GM23248 (cell line): Measurements from ENCODE around the gene LOXL1.

Experiments
- EZH2 ChIP-seq: fragments of 200-600 bp; sonication (generic); IDR thresholded peaks from 2 replicates; pipeline ENCODE4 v1.6.1; 2018; ENCODE audit warnings: antibody characterized with exemption, mild to moderate bottlenecking; ENCODE audit not compliant: insufficient read depth, poor library complexity, severe bottlenecking
- EZH2phosphoT487 ChIP-seq: fragments of 200-600 bp; sonication (generic); IDR thresholded peaks from 2 replicates; pipeline ENCODE4 v1.6.1; 2018; ENCODE audit warnings: antibody characterized with exemption, moderate library complexity, mild to moderate bottlenecking, low read depth; ENCODE audit not compliant: insufficient read depth

GRCh38 chr15:73981761-73982221, 55.5 kb downstream of the LOXL1 start:
- no peak for TF ChIP-seq EZH2
- TF ChIP-seq EZH2phosphoT487 = no peak
